Neutrophil (primary cell): Measurements from ENCODE around the gene RANBP1.

Source experiments
- H3K27ac ChIP-seq: fragments of 200-600 bp; sonication (generic); 2 replicates; pipeline ENCODE4 v1.5.1; 2016; ENCODE audit warnings: mild to moderate bottlenecking, moderate library complexity
- H3K27me3 ChIP-seq: fragments of 200-600 bp; sonication (generic); 2 replicates; pipeline ENCODE4 v1.6.0; 2016; ENCODE audit warnings: mild to moderate bottlenecking
- H3K36me3 ChIP-seq: fragments of 200-600 bp; sonication (generic); 2 replicates; pipeline ENCODE4 v1.5.1; 2017
- H3K4me1 ChIP-seq, 2 experiments: fragments of 200-600 bp in 1 of 2; sonication (generic) in 1 of 2; 1 replicate in 1 of 2; 2 replicates in 1 of 2; pipeline versions ENCODE4 v1.5.1 to v1.6.1; 2013 to 2016; ENCODE audit warnings: low read depth in 1 of 2, low read length in 1 of 2, mild to moderate bottlenecking in 1 of 2, moderate library complexity in 1 of 2; ENCODE audit not compliant: control insufficient read depth in 1 of 2, insufficient read depth in 1 of 2
- H3K4me3 ChIP-seq, 2 experiments: fragments of 200-600 bp in 1 of 2; sonication (generic) in 1 of 2; 1 replicate in 1 of 2; 2 replicates in 1 of 2; pipeline ENCODE4 v1.5.1; 2013 to 2016; ENCODE audit warnings: low read depth in 1 of 2, low read length in 1 of 2, mild to moderate bottlenecking in 1 of 2, moderate library complexity in 1 of 2
- H3K9me3 ChIP-seq: fragments of 200-600 bp; sonication (generic); 2 replicates; pipeline ENCODE4 v1.5.1; 2016
- CTCF ChIP-seq: fragments of 200-600 bp; sonication (generic); IDR thresholded peaks from 2 replicates; pipeline ENCODE4 v1.5.1; 2016; ENCODE audit warnings: antibody characterized with exemption

Gene RANBP1

DNA sequence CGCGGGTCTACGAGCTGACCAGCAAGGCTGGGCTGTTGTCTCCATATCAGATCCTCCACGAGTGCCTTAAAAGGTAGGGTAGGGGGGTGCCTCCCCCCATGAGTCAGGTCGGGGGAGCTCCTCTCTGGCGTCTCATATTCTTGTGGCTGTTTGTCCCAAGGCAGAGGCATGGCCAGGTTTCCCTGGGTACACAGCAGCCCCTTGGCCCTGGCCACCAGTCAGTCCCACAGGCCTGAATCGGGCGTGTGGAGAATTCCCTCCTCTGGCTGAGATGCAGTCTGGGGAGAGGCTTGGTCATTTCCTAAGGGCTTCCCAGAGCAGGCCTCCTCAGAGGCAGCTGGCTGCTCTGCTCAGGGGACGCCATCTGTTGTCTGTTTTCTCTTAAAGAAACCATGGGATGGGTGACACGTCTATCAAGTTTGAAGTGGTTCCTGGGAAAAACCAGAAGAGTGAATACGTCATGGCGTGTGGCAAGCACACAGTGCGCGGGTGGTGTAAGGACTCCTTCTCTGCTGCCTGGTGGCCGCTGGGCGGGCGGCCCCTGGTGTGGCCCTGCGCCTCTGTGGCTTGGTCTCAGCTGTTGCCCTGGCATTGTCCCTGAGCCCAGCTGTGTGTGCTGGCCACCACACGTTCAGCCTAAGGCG is 9.6 kb upstream of the RANBP1 start:
- Histone ChIP-seq H3K27ac (no peak overlapping the region), H3K36me3 (peaks cover 76% of the 10 kb centered on the region), H3K4me1 (no peaks in the 10 kb centered on the region), H3K9me3 (no peaks in the 10 kb centered on the region), H3K27me3 (no peaks in the 10 kb centered on the region), H3K4me3 (no peak overlapping the region)
- no peak for TF ChIP-seq CTCF

DNA sequence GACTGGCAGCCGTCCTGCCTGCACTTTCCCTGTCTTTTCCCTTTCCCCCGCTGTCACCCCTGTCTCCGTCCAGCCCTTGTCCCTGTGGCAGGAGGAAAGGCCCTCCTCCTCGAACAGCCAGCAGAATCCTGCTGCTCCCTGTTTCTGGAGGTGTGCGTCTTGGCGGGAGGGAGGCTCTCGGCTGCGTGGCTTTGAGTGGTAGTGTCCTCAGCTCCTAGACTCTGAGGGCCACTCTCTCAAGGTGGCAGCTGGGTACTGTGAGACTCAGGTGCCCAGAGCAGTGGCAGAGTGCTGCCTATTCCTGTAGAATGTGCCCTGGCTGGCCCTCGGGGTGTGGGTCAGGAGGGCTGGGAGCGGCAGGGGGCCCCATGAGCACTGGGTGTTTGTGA is 9.1 kb upstream of the RANBP1 start:
- no peak overlapping the region for H3K27ac ChIP-seq
- TF ChIP-seq CTCF, result no peak

GRCh38 chr22:20107471-20107901 is 8.4 kb upstream of the RANBP1 start:
- H3K4me3 ChIP-seq, result no peak overlapping the region
- no peaks in the 10 kb centered on the region for H3K27me3 ChIP-seq
- TF ChIP-seq CTCF, result no peak
- no peaks in the 10 kb centered on the region for H3K9me3 ChIP-seq
- H3K27ac ChIP-seq, result no peak overlapping the region
- no peaks in the 10 kb centered on the region for H3K4me1 ChIP-seq
- peaks cover 83% of the 10 kb centered on the region for H3K36me3 ChIP-seq

More for the DNA sequence above, 9.1 kb upstream of the RANBP1 start:
- no peak overlapping the region for H3K4me3 ChIP-seq
- no peaks in the 10 kb centered on the region for H3K4me1 ChIP-seq
- no peaks in the 10 kb centered on the region for H3K27me3 ChIP-seq
- H3K36me3 ChIP-seq, result peaks cover 78% of the 10 kb centered on the region
- H3K9me3 ChIP-seq, result no peaks in the 10 kb centered on the region

- Histone ChIP-seq H3K27ac (no peak overlapping the region), H3K9me3 (no peaks in the 10 kb centered on the region), H3K4me3 (no peak overlapping the region), H3K27me3 (no peaks in the 10 kb centered on the region), H3K4me1 (no peaks in the 10 kb centered on the region), H3K36me3 (peaks cover 90% of the 10 kb centered on the region)
- no peak for TF ChIP-seq CTCF
These were observed 7.8 kb upstream of the RANBP1 start for GRCh38 chr22:20107951-20108756.

DNA sequence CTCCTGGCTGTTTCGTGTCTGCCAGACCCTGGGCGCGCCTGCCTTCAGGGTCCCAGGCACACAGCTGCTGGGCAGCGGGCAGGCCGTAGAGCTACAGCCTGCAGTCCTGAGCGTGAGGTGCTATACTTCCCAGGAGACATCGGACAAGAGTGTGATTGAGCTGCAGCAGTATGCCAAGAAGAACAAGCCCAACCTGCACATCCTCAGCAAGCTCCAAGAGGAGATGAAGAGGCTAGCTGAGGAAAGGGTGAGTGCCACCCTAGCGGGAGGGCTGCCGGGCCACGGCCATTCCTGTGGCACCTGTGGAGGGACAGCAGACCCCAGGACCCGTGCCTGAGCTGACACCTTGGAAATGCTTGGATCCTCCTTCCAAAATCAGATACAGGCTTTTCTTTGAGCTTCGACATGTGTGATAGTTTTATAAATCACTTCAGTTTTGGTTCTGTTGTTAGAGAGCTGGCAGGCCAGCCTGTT is 7.1 kb upstream of the RANBP1 start:
- Histone ChIP-seq H3K36me3 (peaks cover 93% of the 10 kb centered on the region), H3K27me3 (no peaks in the 10 kb centered on the region), H3K27ac (no peak overlapping the region), H3K4me1 (no peaks in the 10 kb centered on the region), H3K9me3 (no peaks in the 10 kb centered on the region), H3K4me3 (no peak overlapping the region)
- no peak for TF ChIP-seq CTCF
